Esophagus (tissue), 2 donors: ENCODE measurements around the gene GRID1. TPM values are rescaled to one million over a fixed set of nuclear protein-coding genes. Genes with fewer than 3 reads are reported as not detected.

Experiments
- H3K27ac ChIP-seq, 2 donors: one replicate each; pipeline ENCODE4 v1.5.1; 2013; ENCODE audit warnings: low read depth in 2 of 2, mild to moderate bottlenecking in 2 of 2, inconsistent platforms in 1 of 2, low read length in 1 of 2, moderate library complexity in 1 of 2
- H3K27me3 ChIP-seq, 2 donors: one replicate each; pipeline ENCODE4 v1.6.1; 2013; ENCODE audit warnings: low read length in 2 of 2, control low read depth in 1 of 2, mild to moderate bottlenecking in 1 of 2; ENCODE audit not compliant: insufficient read depth in 2 of 2, control insufficient read depth in 1 of 2
- H3K36me3 ChIP-seq, 2 donors: one replicate each; pipeline ENCODE4 v1.6.1; 2013; ENCODE audit warnings: low read length in 1 of 2; ENCODE audit not compliant: control insufficient read depth in 2 of 2, insufficient read depth in 2 of 2
- H3K4me1 ChIP-seq, 2 donors: one replicate each; pipeline ENCODE4 v1.6.1; 2013; ENCODE audit warnings: low read length in 1 of 2; ENCODE audit not compliant: control insufficient read depth in 2 of 2, insufficient read depth in 2 of 2
- H3K4me3 ChIP-seq, 2 donors: one replicate each; pipeline ENCODE4 v1.5.1; 2013; ENCODE audit warnings: low read length in 2 of 2, mild to moderate bottlenecking in 2 of 2, low read depth in 1 of 2, moderate library complexity in 1 of 2
- H3K9me3 ChIP-seq, 2 donors: one replicate each; pipeline ENCODE4 v1.6.1; 2013; ENCODE audit warnings: mild to moderate bottlenecking in 2 of 2, low read depth in 1 of 2, low read length in 1 of 2, moderate library complexity in 1 of 2; ENCODE audit not compliant: control insufficient read depth in 2 of 2, insufficient read depth in 1 of 2
- WGBS, 2 donors: extraction: QIAGEN DNeasy Blood & Tissue Kit; methylation state at CpG; one replicate each; pipeline ENCODE4 v1.1.7; 2013; 5-methylcytosine and 5-hydroxymethylcytosine counted together
- polyA plus RNA-seq, 2 donors: library from polyadenylated mRNA; stranded (reverse); fragments of 200-250 nt; gene quantifications; one replicate each; pipeline ENCODE4 v1.2.3, GENCODE V29; 2013
- donor health status: healthy with polysubstance abuse.
- donor health status: Bipolar disorder and iron deficiency.

The GRID1 gene
- polyA plus RNA-seq, 2 donors, result 0.04 to 0.32 TPM

- H3K36me3 ChIP-seq, result no peaks in the 10 kb centered on the region
- no peaks in the 10 kb centered on the region for H3K4me1 ChIP-seq
- H3K27me3 ChIP-seq, result no peaks in the 10 kb centered on the region
- no peak overlapping the region for H3K4me3 ChIP-seq
- H3K9me3 ChIP-seq, result peaks cover 2 to 3% of the 10 kb centered on the region in 2 donors
- H3K27ac ChIP-seq, result no peak overlapping the region
- 82 to 85% methylated on average over 4 of the region's 4 CpGs for WGBS, 2 donors
Observed at GRCh38 chr10:86124734-86125133, 241.9 kb downstream of the GRID1 start.

DNA sequence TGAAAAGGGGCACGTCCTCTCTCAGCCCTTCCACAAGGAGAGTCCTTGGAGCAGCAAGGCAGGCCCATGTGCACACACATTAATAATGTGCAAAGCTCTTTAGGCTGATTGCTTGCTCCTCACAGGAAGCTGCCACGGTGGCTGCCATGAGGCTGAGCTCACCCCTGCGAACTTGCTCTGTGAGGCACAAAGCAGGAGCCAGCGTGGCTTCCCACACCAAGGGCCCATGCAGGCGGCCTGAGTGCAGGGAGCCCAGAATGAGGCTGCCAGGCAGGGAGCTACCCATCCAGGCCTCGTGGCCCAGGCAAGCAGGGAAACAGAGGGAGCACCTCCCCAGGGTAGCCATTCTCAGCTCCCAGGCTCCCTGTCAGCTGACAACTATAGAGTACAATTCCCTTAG lies 242.9 kb downstream of the GRID1 start:
- 65 to 70% methylated on average over 5 to 6 of the region's 6 CpGs for WGBS, 2 donors
- H3K9me3 ChIP-seq, result peaks cover 2 to 3% of the 10 kb centered on the region in 2 donors

GRCh38 chr10:86123304-86123703 lies 243.3 kb downstream of the GRID1 start:
- no peaks in the 10 kb centered on the region for H3K27me3 ChIP-seq
- no peaks in the 10 kb centered on the region for H3K36me3 ChIP-seq
- no peak overlapping the region for H3K4me3 ChIP-seq
- H3K9me3 ChIP-seq, result peaks cover 2 to 3% of the 10 kb centered on the region in 2 donors
- no peaks in the 10 kb centered on the region for H3K4me1 ChIP-seq
- WGBS, 2 donors, result 62 to 70% methylated on average over 4 of the region's 4 CpGs
- H3K27ac ChIP-seq, result no peak overlapping the region

More for the DNA sequence above, 242.9 kb downstream of the GRID1 start:
- Histone ChIP-seq H3K27me3 (no peaks in the 10 kb centered on the region), H3K36me3 (no peaks in the 10 kb centered on the region), H3K4me1 (no peaks in the 10 kb centered on the region), H3K27ac (no peak overlapping the region), H3K4me3 (no peak overlapping the region)

- 61 to 68% methylated on average over 2 of the region's 2 CpGs for WGBS, 2 donors
- Histone ChIP-seq H3K27me3 (no peaks in the 10 kb centered on the region), H3K27ac (no peak overlapping the region), H3K36me3 (no peaks in the 10 kb centered on the region), H3K4me3 (no peak overlapping the region), H3K9me3 (peaks cover 2 to 3% of the 10 kb centered on the region in 2 donors), H3K4me1 (no peaks in the 10 kb centered on the region)
Observed at GRCh38 chr10:86122646-86123045, 243.9 kb downstream of the GRID1 start.

- H3K4me3 ChIP-seq, result no peak overlapping the region
- no peaks in the 10 kb centered on the region for H3K4me1 ChIP-seq
- no peaks in the 10 kb centered on the region for H3K27me3 ChIP-seq
- no peaks in the 10 kb centered on the region for H3K36me3 ChIP-seq
- WGBS, 2 donors, result 100% methylated on average over 1 of the region's 1 CpG
- no peak overlapping the region for H3K27ac ChIP-seq
- peaks cover 3 to 4% of the 10 kb centered on the region in 2 donors for H3K9me3 ChIP-seq
Observed at GRCh38 chr10:86121200-86121599, 245.4 kb downstream of the GRID1 start.

DNA sequence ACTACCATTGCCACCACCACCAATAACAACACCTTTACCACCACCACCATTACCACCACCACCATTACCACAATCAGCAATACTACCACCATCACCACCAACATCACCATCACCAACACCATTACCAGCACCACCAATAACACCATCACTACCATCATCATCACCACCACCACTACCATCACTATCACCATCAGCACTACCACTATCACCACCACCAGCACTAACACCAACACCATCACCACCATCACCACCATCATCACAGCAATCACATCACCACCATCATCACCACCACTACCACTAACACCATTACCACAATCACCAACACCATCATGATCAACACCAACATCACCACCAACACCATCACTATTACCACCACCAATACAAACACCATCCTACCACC lies 249.5 kb downstream of the GRID1 start:
- peaks cover 3 to 4% of the 10 kb centered on the region in 2 donors for H3K9me3 ChIP-seq
- no peaks in the 10 kb centered on the region for H3K27me3 ChIP-seq
- H3K4me1 ChIP-seq, result no peaks in the 10 kb centered on the region
- H3K4me3 ChIP-seq, result no peak overlapping the region
- H3K27ac ChIP-seq, result no peak overlapping the region
- H3K36me3 ChIP-seq, result no peaks in the 10 kb centered on the region

DNA sequence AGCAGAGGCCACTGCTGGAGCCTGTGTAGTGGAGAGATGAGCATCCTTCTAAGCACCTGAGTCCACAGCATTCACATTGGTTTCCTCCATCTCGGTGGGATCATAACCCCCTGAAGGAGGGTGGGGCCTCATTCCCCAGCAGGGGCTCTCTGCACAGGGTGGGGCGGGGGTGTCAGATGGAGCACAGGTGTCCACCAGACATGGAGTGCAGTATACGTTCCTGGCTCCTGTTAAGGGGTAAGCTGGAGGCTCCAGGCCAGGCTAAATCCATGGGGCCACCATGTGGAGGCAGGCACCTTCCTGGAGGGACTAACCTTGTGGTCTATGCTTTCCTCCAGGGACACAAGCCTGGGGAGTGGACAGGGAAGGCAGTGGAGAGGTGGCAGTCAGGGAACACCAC lies 252.6 kb downstream of the GRID1 start:
- 69 to 70% methylated on average over 3 of the region's 3 CpGs for WGBS, 2 donors
- no peak overlapping the region for H3K4me3 ChIP-seq
- peaks cover 0 to 2% of the 10 kb centered on the region in 2 donors for H3K9me3 ChIP-seq
- no peaks in the 10 kb centered on the region for H3K36me3 ChIP-seq
- no peaks in the 10 kb centered on the region for H3K27me3 ChIP-seq
- H3K4me1 ChIP-seq, result no peaks in the 10 kb centered on the region
- H3K27ac ChIP-seq, result no peak overlapping the region

- Histone ChIP-seq H3K27me3 (no peaks in the 10 kb centered on the region), H3K4me3 (no peak overlapping the region), H3K4me1 (no peaks in the 10 kb centered on the region), H3K9me3 (peaks cover 0 to 2% of the 10 kb centered on the region in 2 donors), H3K36me3 (no peaks in the 10 kb centered on the region), H3K27ac (no peak overlapping the region)
- 90 to 91% methylated on average over 4 of the region's 4 CpGs for WGBS, 2 donors
Observed at GRCh38 chr10:86113501-86113900, 253.1 kb downstream of the GRID1 start.

- H3K4me3 ChIP-seq, result no peak overlapping the region
- 47 to 50% methylated on average over 1 of the region's 1 CpG for WGBS, 2 donors
- H3K36me3 ChIP-seq, result no peaks in the 10 kb centered on the region
Observed at GRCh38 chr10:86113044-86113443, 253.6 kb downstream of the GRID1 start.

GRCh38 chr10:86111902-86112545 lies 254.6 kb downstream of the GRID1 start:
- H3K4me3 ChIP-seq, result no peak overlapping the region
- 65 to 72% methylated on average over 5 of the region's 5 CpGs for WGBS, 2 donors
- H3K9me3 ChIP-seq, result peaks cover 0 to 2% of the 10 kb centered on the region in 2 donors
- H3K27me3 ChIP-seq, result no peaks in the 10 kb centered on the region
- H3K27ac ChIP-seq, result no peak overlapping the region
- no peaks in the 10 kb centered on the region for H3K4me1 ChIP-seq
- H3K36me3 ChIP-seq, result no peaks in the 10 kb centered on the region

More at GRCh38 chr10:86113044-86113443, 253.6 kb downstream of the GRID1 start:
- H3K9me3 ChIP-seq, result peaks cover 0 to 2% of the 10 kb centered on the region in 2 donors
- H3K27me3 ChIP-seq, result no peaks in the 10 kb centered on the region
- no peaks in the 10 kb centered on the region for H3K4me1 ChIP-seq
- no peak overlapping the region for H3K27ac ChIP-seq
